HUES48 (cell line): ENCODE data around the gene SLC2A14.
"Not testable (repeated sequence)": the region's sequence is repeated elsewhere in the genome, so short reads cannot be mapped to it uniquely, and the experiment has no call there.

Source experiments
- H3K27ac ChIP-seq: one replicate; pipeline ENCODE4 v1.7.0; 2013; ENCODE audit warnings: low read depth, low read length, inconsistent platforms
- H3K27me3 ChIP-seq: 2 replicates; pipeline ENCODE4 v1.6.1; 2013; ENCODE audit warnings: mild to moderate bottlenecking, low read length; ENCODE audit not compliant: control insufficient read depth, insufficient read depth
- H3K36me3 ChIP-seq: 2 replicates; pipeline ENCODE4 v1.6.1; 2013; ENCODE audit warnings: low read length; ENCODE audit not compliant: control insufficient read depth, insufficient read depth
- H3K4me1 ChIP-seq: 2 replicates; pipeline ENCODE4 v1.6.1; 2013; ENCODE audit warnings: mild to moderate bottlenecking, low read length; ENCODE audit not compliant: control insufficient read depth, insufficient read depth
- H3K4me3 ChIP-seq: 2 replicates; pipeline ENCODE4 v1.5.1; 2013; ENCODE audit warnings: mild to moderate bottlenecking, low read depth, low read length
- H3K9ac ChIP-seq: 2 replicates; pipeline ENCODE4 v1.6.1; 2013; ENCODE audit warnings: mild to moderate bottlenecking, low read depth, low read length, moderate library complexity
- H3K9me3 ChIP-seq: 2 replicates; pipeline ENCODE4 v1.6.1; 2013; ENCODE audit warnings: low read length; ENCODE audit not compliant: control insufficient read depth, insufficient read depth

SLC2A14 gene

DNA sequence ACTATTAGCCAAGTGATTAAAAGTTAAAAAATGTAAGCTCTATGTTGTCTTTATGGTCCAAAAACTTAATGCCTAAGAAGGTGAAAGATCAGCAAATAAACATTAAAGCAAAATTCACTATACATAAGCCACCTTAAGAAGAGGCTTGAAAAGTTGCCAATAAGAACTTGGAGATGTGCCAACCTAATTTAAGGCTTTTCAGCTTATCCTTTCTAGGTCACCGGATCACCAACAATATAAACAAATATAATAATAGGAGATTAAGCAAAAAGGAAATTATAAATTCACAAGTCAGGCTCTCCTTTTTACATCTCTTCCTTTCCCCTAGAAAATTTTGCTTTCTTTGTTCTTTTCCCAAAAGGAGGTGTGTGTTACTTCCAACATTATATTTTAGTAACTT lies 32.4 kb upstream of the SLC2A14 start:
- Histone ChIP-seq H3K4me1 (peaks cover 29% of the 10 kb centered on the region), H3K4me3 (peak overlapping the region; percentile 39; the same call in 1 of the 2 replicates), H3K36me3 (no peaks in the 10 kb centered on the region), H3K9ac (peak overlapping the region; percentile 76), H3K27me3 (no peaks in the 10 kb centered on the region), H3K27ac (peak overlapping the region; percentile 98), H3K9me3 (no peaks in the 10 kb centered on the region)

DNA sequence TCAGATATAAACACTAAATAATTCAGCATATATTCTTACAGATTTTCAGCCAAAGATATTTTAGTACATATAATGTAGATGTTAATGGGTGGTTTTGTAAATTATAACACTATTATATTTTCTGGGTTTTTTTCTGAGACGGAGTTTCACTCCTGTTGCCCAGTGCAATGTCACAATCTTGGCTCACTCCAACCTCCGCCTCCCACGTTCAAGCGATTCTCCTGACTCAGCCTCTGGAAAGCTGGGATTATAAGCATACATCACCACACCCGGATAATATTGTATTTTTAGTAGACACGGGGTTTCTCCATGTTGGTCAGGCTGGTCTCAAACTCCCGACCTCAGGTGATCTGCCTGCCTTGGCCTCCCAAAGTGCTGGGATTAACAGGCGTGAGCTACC lies 29.7 kb upstream of the SLC2A14 start:
- H3K36me3 ChIP-seq, H3K9ac ChIP-seq, H3K27me3 ChIP-seq, H3K27ac ChIP-seq, H3K4me3 ChIP-seq, H3K9me3 ChIP-seq: not testable (repeated sequence)
- H3K4me1 ChIP-seq: peaks cover 22% of the 10 kb centered on the region

DNA sequence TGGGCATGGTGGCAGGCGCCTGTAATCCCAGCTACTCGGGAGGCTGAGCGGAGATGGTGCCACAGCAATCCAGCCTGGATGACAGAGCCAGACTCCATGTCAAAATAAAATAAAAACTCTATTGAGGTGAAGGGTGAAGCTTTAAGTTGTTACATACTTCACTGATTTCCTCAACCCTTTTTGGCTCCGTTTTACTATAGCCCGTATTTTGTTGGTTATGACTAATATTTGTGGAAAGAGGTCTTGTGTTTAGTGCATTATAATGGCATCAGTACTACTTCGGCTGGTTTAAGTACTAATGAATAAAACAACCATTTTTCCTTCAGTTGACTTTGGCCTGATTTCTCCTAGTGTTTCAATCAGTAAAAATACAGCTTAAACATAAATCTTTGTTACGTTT lies 27.0 kb upstream of the SLC2A14 start:
- Histone ChIP-seq H3K9me3 (no peaks in the 10 kb centered on the region), H3K4me3 (no peak overlapping the region), H3K27me3 (no peaks in the 10 kb centered on the region), H3K9ac (no peak overlapping the region), H3K4me1 (no peaks in the 10 kb centered on the region), H3K36me3 (no peaks in the 10 kb centered on the region), H3K27ac (no peak overlapping the region)

DNA sequence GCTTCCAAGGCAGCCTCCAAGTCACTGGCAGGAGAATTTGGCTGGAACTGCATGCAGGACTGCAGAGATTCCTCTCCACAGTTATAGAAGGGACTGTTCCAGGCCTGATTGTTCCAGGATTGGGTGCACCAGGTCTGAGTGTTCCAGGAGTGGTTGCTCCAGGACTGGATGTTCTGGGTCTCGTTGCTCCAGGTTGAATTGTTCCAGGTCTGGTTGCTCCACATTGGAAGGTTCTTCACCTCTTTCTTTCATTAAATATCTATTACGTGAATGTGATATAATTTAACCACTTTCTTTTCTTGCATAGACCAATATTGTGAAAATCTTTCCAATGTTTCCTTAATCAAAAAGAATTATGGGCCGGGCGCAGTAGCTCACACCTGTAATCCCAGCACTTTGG lies 24.0 kb upstream of the SLC2A14 start:
- not testable (repeated sequence) for H3K4me1 ChIP-seq, H3K27ac ChIP-seq, H3K9ac ChIP-seq, H3K9me3 ChIP-seq, H3K27me3 ChIP-seq, H3K4me3 ChIP-seq, H3K36me3 ChIP-seq

DNA sequence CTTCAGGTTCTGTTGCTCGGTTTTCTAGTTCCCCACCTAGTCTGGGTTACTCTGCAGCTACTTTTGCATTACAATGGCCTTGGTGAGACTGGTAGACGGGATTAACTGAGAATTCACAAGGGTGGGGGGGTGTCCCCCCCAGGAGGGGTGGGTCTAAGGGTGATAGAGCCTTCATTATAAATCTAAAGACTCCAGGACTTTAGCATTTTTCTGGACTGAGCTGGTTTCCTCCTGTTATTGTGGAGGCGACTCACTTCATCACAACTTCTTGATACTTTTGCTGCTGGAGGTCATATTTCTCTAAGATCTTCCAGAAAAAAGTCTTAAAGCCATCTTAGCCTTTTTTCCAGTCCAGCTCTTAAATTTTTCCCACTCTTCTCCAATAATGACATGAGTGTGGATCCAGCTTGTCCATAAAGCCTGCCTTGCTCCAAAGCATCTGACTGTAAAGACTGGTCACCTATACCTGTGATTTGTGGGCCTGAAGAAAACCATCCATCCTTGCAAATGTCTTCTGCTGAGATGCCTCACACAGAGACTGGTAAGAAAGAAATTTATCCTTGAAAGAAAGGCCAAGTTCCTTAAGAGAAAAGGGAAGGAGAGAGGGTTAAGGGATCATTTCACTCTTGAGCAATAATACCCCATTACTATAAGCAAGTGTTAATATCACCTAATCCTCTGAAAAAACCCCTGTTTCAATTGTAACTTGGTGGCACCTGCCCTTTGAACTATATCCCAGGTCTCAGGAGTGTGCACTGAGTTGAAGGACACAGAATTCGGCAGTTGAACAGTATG lies 19.7 kb upstream of the SLC2A14 start:
- Histone ChIP-seq H3K9ac (no peak overlapping the region), H3K4me3 (no peak overlapping the region), H3K27ac (peak overlapping the region; percentile 73), H3K36me3 (no peaks in the 10 kb centered on the region), H3K4me1 (peaks cover 22% of the 10 kb centered on the region), H3K9me3 (no peaks in the 10 kb centered on the region), H3K27me3 (no peaks in the 10 kb centered on the region)

DNA sequence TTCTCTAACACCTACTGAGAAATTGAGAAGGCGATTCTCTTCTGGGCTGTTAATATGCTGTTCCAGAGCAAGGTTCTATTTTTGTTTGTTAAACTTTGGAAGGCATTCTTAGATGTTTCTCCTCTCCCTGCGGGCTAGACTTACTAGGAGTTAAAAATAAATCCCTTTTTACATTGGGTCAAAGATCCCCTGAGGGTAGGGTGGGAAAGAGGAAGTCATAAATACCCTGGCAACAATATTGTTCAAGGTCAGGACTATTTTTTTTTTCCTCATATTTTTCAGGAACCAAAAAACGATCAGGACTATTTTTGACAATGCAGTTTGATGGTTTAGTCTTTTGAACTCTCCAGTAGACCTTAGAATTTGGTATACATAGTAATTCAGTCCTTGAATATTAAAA lies 12.0 kb upstream of the SLC2A14 start:
- Histone ChIP-seq H3K4me3 (no peak overlapping the region), H3K4me1 (0 out of 2 replicates have a peak, but pooled peaks cover 6% of the 10 kb centered on the region), H3K27ac (no peak overlapping the region), H3K27me3 (no peaks in the 10 kb centered on the region), H3K9ac (no peak overlapping the region), H3K36me3 (no peaks in the 10 kb centered on the region), H3K9me3 (no peaks in the 10 kb centered on the region)

DNA sequence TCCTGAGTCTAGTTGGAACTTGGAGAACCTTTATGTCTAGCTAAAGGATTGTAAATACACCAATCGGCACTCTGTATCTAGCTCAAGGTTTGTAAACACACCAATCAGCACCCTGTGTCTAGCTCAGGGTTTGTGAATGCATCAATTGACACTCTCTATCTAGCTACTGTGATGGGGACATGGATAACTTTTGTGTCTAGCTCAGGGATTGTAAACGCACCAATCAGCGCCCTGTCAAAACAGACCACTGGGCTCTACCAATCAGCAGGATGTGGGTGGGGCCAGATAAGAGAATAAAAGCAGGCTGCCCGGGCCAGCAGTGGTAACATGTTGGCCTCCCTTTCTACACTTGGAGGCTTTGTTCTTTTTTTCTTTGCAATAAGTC lies 9.0 kb upstream of the SLC2A14 start:
- H3K27me3 ChIP-seq, H3K36me3 ChIP-seq, H3K4me1 ChIP-seq, H3K27ac ChIP-seq, H3K4me3 ChIP-seq, H3K9ac ChIP-seq, H3K9me3 ChIP-seq: not testable (repeated sequence)

DNA sequence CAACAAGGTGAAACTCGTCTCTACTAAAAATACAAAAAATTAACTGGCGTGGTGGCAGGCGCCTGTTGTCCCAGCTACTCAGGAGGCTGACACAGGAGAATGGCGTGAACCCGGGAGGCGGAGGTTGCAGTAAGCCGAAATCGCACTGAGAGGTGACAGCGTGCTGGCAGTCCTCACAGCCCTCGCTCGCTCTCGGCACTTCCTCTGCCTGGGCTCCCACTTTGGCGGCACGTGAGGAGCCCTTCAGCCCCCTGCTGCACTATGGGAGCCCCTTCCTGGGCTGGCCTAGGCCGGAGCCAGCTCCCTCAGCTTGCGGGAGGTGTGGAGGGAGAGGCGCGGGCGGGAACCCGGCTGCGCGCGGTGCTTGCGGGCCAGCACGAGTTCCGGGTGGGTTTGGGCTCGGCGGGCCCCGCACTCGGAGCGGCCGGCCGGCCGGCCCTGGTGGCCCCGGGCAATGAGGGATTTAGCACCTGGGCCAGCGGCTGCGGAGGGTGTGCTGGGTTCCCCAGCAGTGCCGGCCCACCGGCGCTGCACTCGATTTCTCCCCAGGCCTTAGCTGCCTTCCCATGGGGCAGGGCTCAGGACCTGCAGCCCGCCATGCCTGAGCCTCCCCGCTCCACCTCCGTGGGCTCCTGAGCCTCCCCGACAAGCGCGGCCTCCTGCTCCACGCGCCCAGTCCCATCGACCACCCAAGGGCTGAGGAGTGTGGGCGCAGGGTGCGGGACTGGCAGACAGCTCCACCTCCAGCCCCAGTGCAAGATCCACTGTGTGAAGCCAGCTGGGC lies 8.4 kb upstream of the SLC2A14 start:
- not testable (repeated sequence) for H3K9me3 ChIP-seq, H3K4me1 ChIP-seq, H3K27me3 ChIP-seq, H3K27ac ChIP-seq, H3K9ac ChIP-seq, H3K4me3 ChIP-seq, H3K36me3 ChIP-seq

DNA sequence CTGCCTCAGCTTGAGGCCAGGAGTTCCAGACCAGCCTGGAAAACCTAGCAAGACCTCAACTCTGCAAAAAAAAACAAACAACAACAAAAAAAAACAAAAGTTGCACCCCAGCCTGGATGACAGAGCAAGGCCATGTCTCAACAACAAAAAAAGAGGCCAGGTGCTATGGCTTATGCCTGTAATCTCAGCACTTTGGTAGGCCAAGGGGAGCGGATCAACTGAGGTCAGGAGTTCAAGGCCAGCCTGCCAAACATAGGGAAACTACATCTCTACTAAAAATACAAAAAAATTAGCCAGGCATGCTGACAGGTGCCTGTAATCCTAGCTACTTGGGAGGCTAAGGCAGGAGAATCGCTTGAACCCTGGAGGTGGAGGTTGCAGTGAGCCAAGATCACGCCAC lies 6.5 kb upstream of the SLC2A14 start:
- Histone ChIP-seq H3K9ac (no peak overlapping the region), H3K9me3 (no peaks in the 10 kb centered on the region), H3K27ac (no peak overlapping the region), H3K4me3 (no peak overlapping the region), H3K4me1 (0 out of 2 replicates have a peak, but pooled peaks cover under 1% of the 10 kb centered on the region), H3K27me3 (no peaks in the 10 kb centered on the region), H3K36me3 (no peaks in the 10 kb centered on the region)

DNA sequence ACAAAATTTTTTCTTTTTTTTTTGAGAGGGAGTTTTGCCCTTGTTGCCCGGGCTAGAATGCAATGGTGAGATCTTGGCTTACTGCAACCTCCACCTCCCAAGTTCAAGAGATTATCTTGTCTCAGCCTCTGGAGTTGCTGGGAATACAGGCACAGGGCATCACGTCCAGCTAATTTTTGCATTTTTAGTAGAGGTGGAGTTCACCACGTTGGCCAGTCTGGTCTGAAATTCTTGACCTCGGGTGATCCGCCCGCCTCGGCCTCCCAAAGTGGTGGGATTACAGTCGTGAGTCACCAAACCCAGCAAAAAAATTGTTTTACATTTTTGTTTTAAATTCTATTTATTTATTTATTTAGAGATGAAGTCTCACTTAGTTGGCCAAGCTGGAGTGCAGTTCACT lies 4.7 kb upstream of the SLC2A14 start:
- Histone ChIP-seq H3K27ac (no peak overlapping the region), H3K9ac (no peak overlapping the region), H3K36me3 (no peaks in the 10 kb centered on the region), H3K4me1 (no peaks in the 10 kb centered on the region), H3K4me3 (no peak overlapping the region), H3K9me3 (no peaks in the 10 kb centered on the region), H3K27me3 (no peaks in the 10 kb centered on the region)

DNA sequence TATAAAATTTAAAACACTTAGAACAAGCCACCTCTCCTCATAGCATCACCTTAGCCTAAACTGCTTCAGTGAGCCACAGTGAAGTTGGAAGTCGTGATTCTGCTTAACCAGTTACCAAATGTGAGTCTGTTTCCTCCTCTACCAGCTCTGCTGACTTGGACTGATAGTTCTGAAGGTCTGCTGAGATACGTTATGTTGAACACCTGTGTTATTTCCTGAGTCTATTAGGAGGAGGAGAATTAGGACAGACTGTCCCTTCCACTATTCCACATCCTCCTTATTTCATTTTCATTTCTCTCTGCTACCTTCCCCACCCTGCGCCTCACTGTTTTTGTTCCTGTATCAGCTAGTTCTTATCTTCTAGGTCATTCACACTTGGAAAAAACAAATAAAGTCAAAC lies 2.4 kb downstream of the SLC2A14 start:
- Histone ChIP-seq H3K4me3 (no peak overlapping the region), H3K27me3 (no peaks in the 10 kb centered on the region), H3K36me3 (no peaks in the 10 kb centered on the region)

More for the DNA sequence above, 2.4 kb downstream of the SLC2A14 start:
- Histone ChIP-seq H3K9ac (no peak overlapping the region), H3K27ac (no peak overlapping the region), H3K4me1 (no peaks in the 10 kb centered on the region), H3K9me3 (no peaks in the 10 kb centered on the region)
